Fibroblast of the aortic adventitia (primary cell): ENCODE results near the gene DLX2. TPM values are rescaled to one million over a fixed set of nuclear protein-coding genes. Genes with fewer than 3 reads are reported as not detected.

Experiments used
- DNase-seq: peaks from one replicate; pipeline ENCODE4 v3.0.0-alpha.2; 2010; ENCODE audit warnings: low read depth
- H3K4me3 ChIP-seq: 2 replicates; pipeline ENCODE4 v1.5.1; 2011; ENCODE audit warnings: low read depth, mild to moderate bottlenecking, control low read depth, low read length, moderate library complexity
- CTCF ChIP-seq: IDR thresholded peaks from 2 replicates; pipeline ENCODE4 v1.5.1; 2011; ENCODE audit warnings: mild to moderate bottlenecking, low read length, control low read depth, inconsistent platforms; ENCODE audit not compliant: insufficient read depth
- total RNA-seq: library from RNA; depleted of rRNA; stranded (reverse); fragments of >200 nt; gene quantifications from 2 replicates; pipeline ENCODE4 v1.2.3, GENCODE V29; 2012; ENCODE audit warnings: low replicate concordance

Gene DLX2
- total RNA-seq, 1 donor, result 0.72 TPM

GRCh38 chr2:172134270-172134669 lies 31.6 kb upstream of the DLX2 start:
- no peak for DNase-seq
- peak; percentile 22 for TF ChIP-seq CTCF

GRCh38 chr2:172131713-172132555 lies 29.2 kb upstream of the DLX2 start:
- no peak for TF ChIP-seq CTCF
- no peak for DNase-seq
- no peak overlapping the region for H3K4me3 ChIP-seq

More at GRCh38 chr2:172134270-172134669, 31.6 kb upstream of the DLX2 start:
- no peak overlapping the region for H3K4me3 ChIP-seq

GRCh38 chr2:172129404-172129803 lies 26.7 kb upstream of the DLX2 start:
- no peak for TF ChIP-seq CTCF
- no peak overlapping the region for H3K4me3 ChIP-seq
- DNase-seq, result no peak

DNA sequence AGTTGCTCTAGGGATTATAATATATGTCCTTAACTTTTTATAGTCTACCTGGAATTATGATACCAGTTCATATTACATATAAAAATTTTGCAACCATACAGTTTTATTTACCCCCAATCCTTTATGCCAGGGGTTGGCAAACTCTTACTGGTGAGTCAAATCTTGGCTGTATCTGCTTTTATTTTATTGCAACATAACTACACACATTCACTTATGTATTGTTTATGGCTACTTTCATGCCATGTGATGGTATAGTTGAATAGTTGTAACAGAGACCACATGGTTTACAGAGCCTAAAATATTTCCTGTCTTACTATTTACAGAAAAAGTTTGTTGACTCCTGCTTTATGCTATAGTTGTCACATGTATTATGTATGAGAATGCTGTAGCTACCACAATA lies 25.8 kb upstream of the DLX2 start:
- TF ChIP-seq CTCF, result no peak
- peak; percentile 11 for DNase-seq
- H3K4me3 ChIP-seq, result no peak overlapping the region

DNA sequence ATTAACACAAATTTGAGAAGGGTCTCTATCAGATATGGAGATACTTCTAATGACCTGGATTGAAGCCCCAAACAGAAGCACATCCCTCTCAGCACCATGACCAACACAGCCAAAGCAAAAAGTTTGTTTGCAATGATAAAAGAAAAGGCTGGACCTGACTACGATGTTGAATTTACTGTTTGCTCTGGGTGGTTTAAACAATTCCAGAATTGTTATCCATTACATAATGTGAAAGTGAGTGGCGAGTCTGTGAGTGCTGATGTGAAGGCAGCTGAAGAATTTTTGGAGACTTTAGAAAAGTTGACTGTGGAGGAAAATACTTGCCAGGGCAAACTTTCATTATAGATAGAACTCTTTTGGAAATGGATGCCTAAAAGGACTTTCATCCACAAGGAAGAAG lies 17.4 kb upstream of the DLX2 start:
- DNase-seq, result peak; percentile 11
- no peak for TF ChIP-seq CTCF
- H3K4me3 ChIP-seq, result no peak overlapping the region

DNA sequence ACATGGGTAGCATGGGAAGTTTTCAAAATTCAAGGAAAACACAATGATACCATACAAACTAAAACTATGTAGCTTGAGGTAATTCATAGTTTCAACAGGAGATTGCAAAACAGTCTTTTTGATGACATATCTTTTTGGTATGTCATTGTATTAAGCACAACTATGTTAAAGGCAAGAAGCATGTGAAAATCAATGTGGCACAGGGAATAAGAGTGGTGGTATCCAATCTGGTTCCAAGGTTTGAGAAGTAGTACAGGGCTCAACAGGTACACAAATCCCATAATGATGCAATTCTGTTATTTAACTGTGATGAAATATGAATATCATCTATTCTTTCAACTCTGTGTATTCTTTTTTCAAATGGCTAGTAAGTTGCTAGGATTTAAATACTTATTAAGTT lies 16.4 kb upstream of the DLX2 start:
- DNase-seq, result peak; percentile 84
- TF ChIP-seq CTCF, result no peak
- no peak overlapping the region for H3K4me3 ChIP-seq
